ENCODE data around the gene NAXD.

DNA sequence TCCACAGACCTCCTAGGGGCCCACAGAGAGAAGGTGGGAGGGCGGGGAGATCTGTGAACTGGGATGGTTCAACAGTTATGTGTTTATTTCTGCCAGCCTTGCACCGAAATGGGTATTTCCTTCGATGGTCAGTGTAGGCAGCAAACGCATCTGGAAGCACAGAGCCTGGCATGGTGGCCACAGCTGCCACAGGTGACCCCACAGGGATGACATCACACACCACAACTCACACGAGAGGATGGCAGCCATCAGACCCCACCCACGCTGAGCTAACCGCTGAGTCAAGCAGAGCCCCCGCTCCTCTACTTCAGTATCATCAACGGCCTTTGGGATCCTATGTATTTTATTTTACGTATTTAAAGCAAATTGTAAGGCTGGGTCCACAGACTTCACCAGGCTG lies 37.4 kb downstream of the NAXD start:
- TF ChIP-seq, protein P1, sequence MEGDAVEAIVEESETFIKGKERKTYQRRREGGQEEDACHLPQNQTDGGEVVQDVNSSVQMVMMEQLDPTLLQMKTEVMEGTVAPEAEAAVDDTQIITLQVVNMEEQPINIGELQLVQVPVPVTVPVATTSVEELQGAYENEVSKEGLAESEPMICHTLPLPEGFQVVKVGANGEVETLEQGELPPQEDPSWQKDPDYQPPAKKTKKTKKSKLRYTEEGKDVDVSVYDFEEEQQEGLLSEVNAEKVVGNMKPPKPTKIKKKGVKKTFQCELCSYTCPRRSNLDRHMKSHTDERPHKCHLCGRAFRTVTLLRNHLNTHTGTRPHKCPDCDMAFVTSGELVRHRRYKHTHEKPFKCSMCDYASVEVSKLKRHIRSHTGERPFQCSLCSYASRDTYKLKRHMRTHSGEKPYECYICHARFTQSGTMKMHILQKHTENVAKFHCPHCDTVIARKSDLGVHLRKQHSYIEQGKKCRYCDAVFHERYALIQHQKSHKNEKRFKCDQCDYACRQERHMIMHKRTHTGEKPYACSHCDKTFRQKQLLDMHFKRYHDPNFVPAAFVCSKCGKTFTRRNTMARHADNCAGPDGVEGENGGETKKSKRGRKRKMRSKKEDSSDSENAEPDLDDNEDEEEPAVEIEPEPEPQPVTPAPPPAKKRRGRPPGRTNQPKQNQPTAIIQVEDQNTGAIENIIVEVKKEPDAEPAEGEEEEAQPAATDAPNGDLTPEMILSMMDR (IDR thresholded peaks at IDR 0.05; ENCODE audit: poor library complexity, severe bottlenecking): no peak
- TF ChIP-seq POLR2AphosphoS5 (IDR thresholded peaks at IDR 0.05): no peak
- TF ChIP-seq SMC3 (conservative IDR thresholded peaks at IDR 0.05; ENCODE audit: poor library complexity): no peak
- no peak for TF ChIP-seq EZH2 (IDR thresholded peaks at IDR 0.05; ENCODE audit: borderline replicate concordance, insufficient read depth, low read length, poor library complexity, severe bottlenecking)
- no peak for TF ChIP-seq MXI1 (conservative IDR thresholded peaks at IDR 0.05; ENCODE audit: poor library complexity, severe bottlenecking)
- no peak for TF ChIP-seq TAF1 (IDR thresholded peaks at IDR 0.05; ENCODE audit: low read depth)
- no peak for TF ChIP-seq RAD21 (conservative IDR thresholded peaks at IDR 0.05)
- no peak for TF ChIP-seq EP300 (conservative IDR thresholded peaks at IDR 0.05; ENCODE audit: poor library complexity, severe bottlenecking)
- TF ChIP-seq, protein P2, sequence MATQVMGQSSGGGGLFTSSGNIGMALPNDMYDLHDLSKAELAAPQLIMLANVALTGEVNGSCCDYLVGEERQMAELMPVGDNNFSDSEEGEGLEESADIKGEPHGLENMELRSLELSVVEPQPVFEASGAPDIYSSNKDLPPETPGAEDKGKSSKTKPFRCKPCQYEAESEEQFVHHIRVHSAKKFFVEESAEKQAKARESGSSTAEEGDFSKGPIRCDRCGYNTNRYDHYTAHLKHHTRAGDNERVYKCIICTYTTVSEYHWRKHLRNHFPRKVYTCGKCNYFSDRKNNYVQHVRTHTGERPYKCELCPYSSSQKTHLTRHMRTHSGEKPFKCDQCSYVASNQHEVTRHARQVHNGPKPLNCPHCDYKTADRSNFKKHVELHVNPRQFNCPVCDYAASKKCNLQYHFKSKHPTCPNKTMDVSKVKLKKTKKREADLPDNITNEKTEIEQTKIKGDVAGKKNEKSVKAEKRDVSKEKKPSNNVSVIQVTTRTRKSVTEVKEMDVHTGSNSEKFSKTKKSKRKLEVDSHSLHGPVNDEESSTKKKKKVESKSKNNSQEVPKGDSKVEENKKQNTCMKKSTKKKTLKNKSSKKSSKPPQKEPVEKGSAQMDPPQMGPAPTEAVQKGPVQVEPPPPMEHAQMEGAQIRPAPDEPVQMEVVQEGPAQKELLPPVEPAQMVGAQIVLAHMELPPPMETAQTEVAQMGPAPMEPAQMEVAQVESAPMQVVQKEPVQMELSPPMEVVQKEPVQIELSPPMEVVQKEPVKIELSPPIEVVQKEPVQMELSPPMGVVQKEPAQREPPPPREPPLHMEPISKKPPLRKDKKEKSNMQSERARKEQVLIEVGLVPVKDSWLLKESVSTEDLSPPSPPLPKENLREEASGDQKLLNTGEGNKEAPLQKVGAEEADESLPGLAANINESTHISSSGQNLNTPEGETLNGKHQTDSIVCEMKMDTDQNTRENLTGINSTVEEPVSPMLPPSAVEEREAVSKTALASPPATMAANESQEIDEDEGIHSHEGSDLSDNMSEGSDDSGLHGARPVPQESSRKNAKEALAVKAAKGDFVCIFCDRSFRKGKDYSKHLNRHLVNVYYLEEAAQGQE (IDR thresholded peaks at IDR 0.05; ENCODE audit: borderline replicate concordance): no peak

All from neural cell (in vitro differentiated cells).